Measurements from ENCODE around the gene TSGA10IP.
"Not testable (repeated sequence)": the region's sequence is repeated elsewhere in the genome, so short reads cannot be mapped to it uniquely, and the experiment has no call there.

Gene TSGA10IP

DNA sequence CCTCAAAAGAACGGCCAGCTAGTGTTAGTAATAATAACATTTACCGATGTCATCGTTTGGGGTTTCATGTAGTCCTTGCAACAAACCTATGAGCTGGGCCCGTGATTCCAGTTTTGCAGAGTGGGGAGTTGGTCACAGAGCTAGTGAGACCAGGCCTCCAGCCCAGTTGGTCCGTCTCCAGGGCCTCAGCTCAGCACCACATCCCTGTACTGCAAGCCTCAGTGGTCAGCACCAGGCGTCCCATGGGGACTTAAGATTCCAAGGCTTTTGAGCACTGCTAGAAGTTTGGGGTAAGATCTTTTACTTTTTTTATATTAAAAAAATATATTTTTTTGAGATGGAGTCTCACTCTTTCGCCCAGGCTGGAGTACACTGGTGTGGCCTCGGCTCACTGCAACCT is 1.1 kb upstream of the TSGA10IP start:
- ATAC-seq (replicated peaks; ENCODE audit: extremely low read depth, poor library complexity, severe bottlenecking), result no peak
- no peak for DNase-seq (ENCODE audit: low spot score in 2 of 2)
- peaks cover 8% of the 10 kb centered on the region for H3K27me3 Mint-ChIP-seq

DNA sequence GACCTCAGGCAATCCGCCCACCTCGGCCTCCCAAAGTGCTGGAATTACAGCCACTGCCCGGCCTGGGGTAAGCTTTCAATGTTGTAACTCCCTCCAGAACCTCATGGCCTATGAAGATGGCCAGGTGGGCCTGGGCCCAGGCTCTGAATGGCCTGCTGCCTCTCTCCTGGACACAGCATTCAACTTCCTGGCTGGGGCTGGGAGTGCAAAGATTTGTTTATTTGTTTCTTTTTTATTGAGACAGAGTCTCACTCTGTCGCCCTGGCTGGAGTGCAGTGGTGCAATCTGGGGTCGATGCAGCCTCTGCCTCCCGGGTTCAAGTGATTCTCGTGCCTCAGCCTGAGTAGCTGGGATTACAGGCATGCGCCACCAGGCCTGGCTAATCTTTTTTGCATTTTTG is 513 bp upstream of the TSGA10IP start:
- no peaks in the 10 kb centered on the region for H3K4me1 Mint-ChIP-seq
- ATAC-seq (replicated peaks; ENCODE audit: extremely low read depth, poor library complexity, severe bottlenecking), result no peak
- no peak overlapping the region for H3K27ac Mint-ChIP-seq (ENCODE audit: low read depth)
- no peaks in the 10 kb centered on the region for H3K36me3 Mint-ChIP-seq (ENCODE audit: insufficient read depth)
- no peak overlapping the region for H3K4me3 Mint-ChIP-seq
- no peak for DNase-seq (ENCODE audit: low spot score in 2 of 2)
- no peaks in the 10 kb centered on the region for H3K9me3 Mint-ChIP-seq
- peaks cover 8% of the 10 kb centered on the region for H3K27me3 Mint-ChIP-seq

More for the DNA sequence above, 1.1 kb upstream of the TSGA10IP start:
- Mint-ChIP-seq H3K27ac (ENCODE audit: low read depth) (no peak overlapping the region), H3K4me1 (no peaks in the 10 kb centered on the region), H3K4me3 (no peak overlapping the region), H3K36me3 (ENCODE audit: insufficient read depth) (no peaks in the 10 kb centered on the region), H3K9me3 (no peaks in the 10 kb centered on the region)

- no peaks in the 10 kb centered on the region for H3K4me1 Mint-ChIP-seq
- H3K27ac Mint-ChIP-seq (ENCODE audit: low read depth), result no peak overlapping the region
- DNase-seq (ENCODE audit: low spot score in 2 of 2), result no peak
- H3K9me3 Mint-ChIP-seq, result no peaks in the 10 kb centered on the region
- H3K4me3 Mint-ChIP-seq, result no peak overlapping the region
- H3K36me3 Mint-ChIP-seq (ENCODE audit: insufficient read depth), result no peaks in the 10 kb centered on the region
- ATAC-seq (replicated peaks; ENCODE audit: extremely low read depth, poor library complexity, severe bottlenecking), result no peak
- no peaks in the 10 kb centered on the region for H3K27me3 Mint-ChIP-seq
Measured at GRCh38 chr11:65945941-65946558, 770 bp downstream of the TSGA10IP start.

- Mint-ChIP-seq H3K9me3 (no peaks in the 10 kb centered on the region), H3K36me3 (ENCODE audit: insufficient read depth) (no peaks in the 10 kb centered on the region), H3K27me3 (no peaks in the 10 kb centered on the region), H3K27ac (ENCODE audit: low read depth) (no peak overlapping the region), H3K4me3 (no peak overlapping the region), H3K4me1 (no peaks in the 10 kb centered on the region)
- DNase-seq (ENCODE audit: low spot score in 2 of 2) (no peak), ATAC-seq (replicated peaks; ENCODE audit: extremely low read depth, poor library complexity, severe bottlenecking) (no peak)
Measured at GRCh38 chr11:65946655-65947054, 1.4 kb downstream of the TSGA10IP start.

GRCh38 chr11:65947133-65947532 is 1.9 kb downstream of the TSGA10IP start:
- DNase-seq (ENCODE audit: low spot score in 2 of 2) (no peak), ATAC-seq (replicated peaks; ENCODE audit: extremely low read depth, poor library complexity, severe bottlenecking) (no peak)
- no peaks in the 10 kb centered on the region for H3K36me3 Mint-ChIP-seq (ENCODE audit: insufficient read depth)
- H3K4me1 Mint-ChIP-seq, result no peaks in the 10 kb centered on the region
- H3K27me3 Mint-ChIP-seq, result no peaks in the 10 kb centered on the region
- no peak overlapping the region for H3K4me3 Mint-ChIP-seq
- no peaks in the 10 kb centered on the region for H3K9me3 Mint-ChIP-seq
- no peak overlapping the region for H3K27ac Mint-ChIP-seq (ENCODE audit: low read depth)

DNA sequence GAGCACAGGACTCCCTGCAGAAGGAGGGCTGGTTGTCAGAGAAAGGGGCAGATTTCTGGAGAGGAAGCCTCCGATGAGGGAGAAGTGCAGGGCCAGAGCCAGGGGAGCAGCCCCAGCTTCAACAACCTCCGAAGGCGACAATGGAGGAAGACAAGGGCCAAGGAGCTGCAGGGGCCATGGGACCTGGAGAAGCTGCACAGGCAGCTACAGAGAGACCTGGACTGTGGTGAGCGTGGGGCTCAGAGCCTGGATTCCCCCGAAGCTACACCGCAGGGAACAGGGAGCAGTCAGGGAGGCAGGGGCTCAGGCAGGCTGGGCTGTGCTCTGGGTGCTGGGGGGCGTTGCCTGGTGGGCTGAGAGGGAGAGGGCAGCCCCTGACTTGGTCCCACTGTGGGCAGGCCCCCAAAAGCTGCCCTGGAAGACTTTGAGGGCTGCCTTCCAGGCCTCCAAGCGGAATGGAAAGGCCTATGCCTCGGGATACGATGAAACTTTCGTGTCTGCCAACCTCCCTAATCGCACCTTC is 2.4 kb downstream of the TSGA10IP start:
- no peaks in the 10 kb centered on the region for H3K4me1 Mint-ChIP-seq
- no peak for DNase-seq (ENCODE audit: low spot score in 2 of 2)
- no peak for ATAC-seq (replicated peaks; ENCODE audit: extremely low read depth, poor library complexity, severe bottlenecking)
- H3K4me3 Mint-ChIP-seq, result no peak overlapping the region
- no peaks in the 10 kb centered on the region for H3K36me3 Mint-ChIP-seq (ENCODE audit: insufficient read depth)
- H3K9me3 Mint-ChIP-seq, result no peaks in the 10 kb centered on the region
- no peaks in the 10 kb centered on the region for H3K27me3 Mint-ChIP-seq
- H3K27ac Mint-ChIP-seq (ENCODE audit: low read depth), result no peak overlapping the region

DNA sequence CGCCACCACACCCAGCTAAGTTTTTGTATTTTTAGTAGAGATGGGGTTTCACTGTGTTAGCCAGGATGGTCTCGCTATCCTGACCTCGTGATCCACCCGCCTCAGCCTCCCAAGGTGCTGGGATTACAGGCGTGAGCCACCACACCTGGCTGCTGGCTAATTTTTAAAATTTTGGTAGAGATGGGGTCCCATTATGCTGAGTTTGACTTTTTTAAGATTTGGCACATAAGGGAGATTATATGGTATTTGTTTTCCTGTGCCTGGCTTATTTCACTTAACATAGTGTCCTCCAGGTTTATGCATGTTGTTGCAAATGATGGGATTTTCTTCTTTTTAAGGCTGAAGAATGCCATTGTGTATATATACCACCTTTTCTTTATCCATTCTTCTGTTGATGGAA is 5.4 kb downstream of the TSGA10IP start:
- DNase-seq (ENCODE audit: low spot score in 2 of 2); H3K4me3 Mint-ChIP-seq; H3K4me1 Mint-ChIP-seq; ATAC-seq (replicated peaks; ENCODE audit: extremely low read depth, poor library complexity, severe bottlenecking); H3K27ac Mint-ChIP-seq (ENCODE audit: low read depth); H3K36me3 Mint-ChIP-seq (ENCODE audit: insufficient read depth); H3K27me3 Mint-ChIP-seq; H3K9me3 Mint-ChIP-seq: not testable (repeated sequence)

DNA sequence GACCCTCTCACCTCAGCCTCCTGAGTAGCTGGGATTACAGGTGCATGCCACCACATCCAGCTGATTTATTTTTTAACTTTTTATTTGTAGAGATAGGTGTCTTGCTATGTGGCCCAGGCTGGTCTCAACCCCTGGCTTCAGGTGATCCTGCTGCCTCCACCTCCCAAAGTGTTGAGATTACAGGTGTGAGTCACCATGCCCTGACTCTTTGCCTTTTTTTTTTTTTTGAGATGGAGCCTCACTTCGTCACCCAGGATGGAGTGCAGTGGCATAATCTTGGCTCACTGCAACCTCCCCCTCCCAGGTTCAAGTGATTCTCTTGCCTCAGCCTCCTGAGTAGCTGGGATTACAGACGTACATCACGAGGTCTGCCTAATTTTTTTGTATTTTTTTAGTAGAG is 6.4 kb downstream of the TSGA10IP start:
- not testable (repeated sequence) for DNase-seq (ENCODE audit: low spot score in 2 of 2); H3K4me3 Mint-ChIP-seq; H3K9me3 Mint-ChIP-seq; H3K36me3 Mint-ChIP-seq (ENCODE audit: insufficient read depth); H3K4me1 Mint-ChIP-seq; H3K27ac Mint-ChIP-seq (ENCODE audit: low read depth); H3K27me3 Mint-ChIP-seq; ATAC-seq (replicated peaks; ENCODE audit: extremely low read depth, poor library complexity, severe bottlenecking)

DNA sequence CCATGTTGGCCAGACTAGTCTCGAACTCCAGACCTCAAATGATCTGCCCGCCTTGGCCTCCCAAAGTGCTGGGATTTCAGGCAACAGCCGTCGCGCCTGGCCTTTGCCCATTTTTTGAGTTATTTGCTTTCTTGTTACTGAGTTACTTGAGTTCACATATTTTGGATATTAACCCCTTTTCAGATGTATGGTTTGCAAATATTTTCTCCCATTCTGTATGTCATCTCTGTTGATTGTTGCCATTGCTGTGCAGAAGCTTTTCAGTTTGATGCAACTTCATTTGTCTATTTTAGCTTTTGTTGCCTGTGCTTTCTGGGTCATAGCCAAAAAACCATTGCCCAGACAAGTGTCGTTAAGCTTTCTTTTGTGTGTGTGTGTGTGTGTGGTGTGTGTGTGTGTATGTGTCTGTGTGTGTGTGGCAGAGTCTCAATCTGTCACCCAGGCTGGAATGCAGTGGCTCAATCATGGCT is 6.8 kb downstream of the TSGA10IP start:
- Mint-ChIP-seq H3K36me3 (ENCODE audit: insufficient read depth) (no peaks in the 10 kb centered on the region), H3K27ac (ENCODE audit: low read depth) (no peak overlapping the region), H3K4me1 (no peaks in the 10 kb centered on the region), H3K9me3 (no peaks in the 10 kb centered on the region), H3K27me3 (no peaks in the 10 kb centered on the region), H3K4me3 (no peak overlapping the region)
- DNase-seq (ENCODE audit: low spot score in 2 of 2) (no peak), ATAC-seq (replicated peaks; ENCODE audit: extremely low read depth, poor library complexity, severe bottlenecking) (no peak)

DNA sequence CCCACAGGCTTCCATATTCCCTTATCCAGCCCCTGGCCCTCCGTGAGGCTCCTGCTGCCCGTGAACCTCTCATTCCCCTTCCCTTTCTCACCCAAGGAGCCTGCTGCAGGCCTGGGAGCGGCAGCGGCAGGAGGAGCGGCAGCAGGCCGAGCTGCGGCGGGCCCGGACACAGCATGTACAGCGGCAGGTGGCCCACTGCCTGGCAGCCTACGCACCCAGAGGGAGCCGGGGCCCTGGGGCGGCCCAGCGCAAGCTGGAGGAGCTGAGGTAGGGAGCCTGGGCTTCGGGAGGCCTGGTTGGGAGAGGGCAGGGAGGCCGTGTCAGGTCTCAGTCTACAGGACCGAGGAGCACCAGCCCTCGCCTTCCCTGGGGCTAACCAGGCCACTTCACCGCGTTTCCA is 8.2 kb downstream of the TSGA10IP start:
- ATAC-seq (replicated peaks; ENCODE audit: extremely low read depth, poor library complexity, severe bottlenecking), result no peak
- Mint-ChIP-seq H3K4me3 (no peak overlapping the region), H3K27me3 (no peaks in the 10 kb centered on the region), H3K27ac (ENCODE audit: low read depth) (no peak overlapping the region), H3K36me3 (ENCODE audit: insufficient read depth) (peaks cover 1% of the 10 kb centered on the region), H3K9me3 (no peaks in the 10 kb centered on the region), H3K4me1 (no peaks in the 10 kb centered on the region)
- DNase-seq (ENCODE audit: low spot score in 2 of 2), result no peak

GRCh38 chr11:65954771-65955170 is 9.5 kb downstream of the TSGA10IP start:
- Mint-ChIP-seq H3K27me3 (no peaks in the 10 kb centered on the region), H3K27ac (ENCODE audit: low read depth) (no peak overlapping the region), H3K36me3 (ENCODE audit: insufficient read depth) (peaks cover 2% of the 10 kb centered on the region), H3K9me3 (no peaks in the 10 kb centered on the region), H3K4me1 (no peaks in the 10 kb centered on the region), H3K4me3 (no peak overlapping the region)
- no peak for DNase-seq (ENCODE audit: low spot score in 2 of 2)
- ATAC-seq (replicated peaks; ENCODE audit: extremely low read depth, poor library complexity, severe bottlenecking), result no peak

DNA sequence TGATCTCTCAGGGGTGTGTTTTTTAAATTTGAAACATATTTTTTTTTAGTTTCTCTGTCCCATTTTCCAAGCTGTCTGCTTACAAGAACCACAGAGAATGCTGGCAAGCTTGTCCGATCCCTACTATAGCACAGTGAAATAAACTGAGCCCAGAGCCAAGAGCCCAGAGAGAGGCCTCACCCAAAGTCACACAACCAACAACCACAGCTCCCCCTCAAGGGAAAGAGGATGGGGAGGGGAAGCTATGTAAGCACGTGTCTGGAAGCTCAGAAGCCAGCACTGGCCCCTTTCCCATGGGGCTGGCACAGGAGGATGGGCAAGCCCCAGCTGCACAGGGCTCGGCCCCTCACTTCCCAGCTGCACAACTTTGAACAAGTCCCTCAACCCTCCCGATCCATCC is 13.0 kb downstream of the TSGA10IP start:
- DNase-seq (ENCODE audit: low spot score in 2 of 2), result no peak
- Mint-ChIP-seq H3K4me3 (no peak overlapping the region), H3K4me1 (peaks cover 21% of the 10 kb centered on the region)

GRCh38 chr11:65958774-65959420 is 13.6 kb downstream of the TSGA10IP start:
- Mint-ChIP-seq H3K4me1 (peaks cover 28% of the 10 kb centered on the region), H3K27ac (ENCODE audit: low read depth) (no peak overlapping the region), H3K27me3 (no peaks in the 10 kb centered on the region), H3K4me3 (no peak overlapping the region), H3K36me3 (ENCODE audit: insufficient read depth) (peaks cover 10% of the 10 kb centered on the region), H3K9me3 (no peaks in the 10 kb centered on the region)
- DNase-seq (ENCODE audit: low spot score in 2 of 2) (no peak), ATAC-seq (replicated peaks; ENCODE audit: extremely low read depth, poor library complexity, severe bottlenecking) (no peak)

More for the DNA sequence above, 13.0 kb downstream of the TSGA10IP start:
- H3K27ac Mint-ChIP-seq (ENCODE audit: low read depth), result no peak overlapping the region
- H3K9me3 Mint-ChIP-seq, result no peaks in the 10 kb centered on the region
- no peaks in the 10 kb centered on the region for H3K27me3 Mint-ChIP-seq
- H3K36me3 Mint-ChIP-seq (ENCODE audit: insufficient read depth), result peaks cover 10% of the 10 kb centered on the region
- ATAC-seq (replicated peaks; ENCODE audit: extremely low read depth, poor library complexity, severe bottlenecking), result no peak
